Thoracic aorta (tissue), 2 donors: ENCODE results near the gene BICD1. TPM values are rescaled to one million over a fixed set of nuclear protein-coding genes. Genes with fewer than 3 reads are reported as not detected.

Experiments used
- ATAC-seq: fragments of 150-250 bp; one replicate; pipeline ENCODE4 v1.8.0; 2017; ENCODE audit warnings: low read depth; ENCODE audit not compliant: insufficient number of reproducible peaks, low FRiP score
- DNase-seq: peaks from one replicate; pipeline ENCODE4 v3.0.0-alpha.2; 2020; ENCODE audit warnings: low spot score
- H3K27ac ChIP-seq, 2 donors: fragments of 200-600 bp; sonication (generic); 1 replicate in 1 of 2; 2 replicates in 1 of 2; pipeline ENCODE4 v1.5.1; 2016; ENCODE audit warnings: mild to moderate bottlenecking in 2 of 2, moderate library complexity in 2 of 2
- H3K27me3 ChIP-seq: fragments of 200-600 bp; sonication (generic); replicated peaks from 2 replicates; pipeline ENCODE4 v1.6.0; 2016; ENCODE audit warnings: mild to moderate bottlenecking; ENCODE audit not compliant: insufficient read depth
- H3K36me3 ChIP-seq: fragments of 200-600 bp; sonication (generic); one replicate; pipeline ENCODE4 v1.5.1; 2016
- H3K4me1 ChIP-seq, 2 donors: fragments of 200-600 bp; sonication (generic); 1 replicate in 1 of 2; 2 replicates in 1 of 2; pipeline versions ENCODE4 v1.5.1 to v1.6.0; 2016; ENCODE audit warnings: low read depth in 2 of 2, mild to moderate bottlenecking in 1 of 2; ENCODE audit not compliant: control insufficient read depth in 1 of 2
- H3K4me3 ChIP-seq: fragments of 200-600 bp; sonication (generic); 2 replicates; pipeline ENCODE4 v1.5.1; 2016; ENCODE audit warnings: mild to moderate bottlenecking
- H3K9me3 ChIP-seq: fragments of 200-600 bp; sonication (generic); 2 replicates; pipeline ENCODE4 v1.5.1; 2016
- CTCF ChIP-seq: fragments of 200-600 bp; sonication (generic); IDR thresholded peaks from one replicate; pipeline ENCODE4 v1.5.1; 2019; ENCODE audit warnings: antibody characterized with exemption
- total RNA-seq, 2 donors: library from RNA; depleted of rRNA; stranded (reverse); fragments of >200 nt; gene quantifications; one replicate each; pipeline versions ENCODE4 v1.1.0 to v1.2.3, GENCODE V29; 2016

BICD1 gene
- total RNA-seq, 2 donors from 2014 or later = 18.7 to 44.7 TPM

GRCh38 chr12:32423559-32423958 lies 316.9 kb downstream of the BICD1 start:
- Histone ChIP-seq H3K9me3 (peaks cover 6% of the 10 kb centered on the region), H3K27ac (no peak overlapping the region), H3K4me3 (no peak overlapping the region), H3K4me1 (no peaks in the 10 kb centered on the region), H3K27me3 (no peaks in the 10 kb centered on the region), H3K36me3 (no peaks in the 10 kb centered on the region)
- ATAC-seq = no peak
- no peak for DNase-seq
- TF ChIP-seq CTCF = no peak

DNA sequence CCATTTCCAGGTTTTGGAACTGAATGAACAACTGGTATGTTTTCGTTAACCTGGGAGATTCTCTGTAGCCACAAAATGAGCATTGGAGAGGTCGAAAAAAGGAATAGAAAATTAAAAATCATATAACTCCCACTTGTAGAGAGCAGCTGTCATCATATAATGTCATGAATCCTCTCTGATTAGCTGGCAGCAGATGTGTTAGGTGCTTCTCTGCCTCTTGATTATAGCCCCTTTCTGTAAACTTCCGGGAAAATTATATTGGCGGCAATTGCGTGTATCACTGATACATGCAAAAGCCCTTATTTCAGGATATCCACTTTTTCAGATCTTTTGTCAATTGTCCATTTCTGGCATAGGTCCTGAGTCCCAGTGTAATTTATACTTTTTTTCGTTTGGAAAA lies 324.4 kb downstream of the BICD1 start:
- Histone ChIP-seq H3K36me3 (no peaks in the 10 kb centered on the region), H3K27me3 (no peaks in the 10 kb centered on the region), H3K4me3 (no peak overlapping the region), H3K4me1 (no peaks in the 10 kb centered on the region), H3K27ac (no peak overlapping the region), H3K9me3 (peaks cover 6% of the 10 kb centered on the region)
- no peak for ATAC-seq
- no peak for TF ChIP-seq CTCF
- no peak for DNase-seq

Other genes starting within 250 kb of the BICD1 start
- gene RESF1, start 147.4 kb upstream of the BICD1 start, total RNA-seq = 100 to 1,000 TPM in 1 of 2 donors, 10 to 100 TPM in 1; 53.2 to 112 TPM